GM19455 (cell line): ENCODE data around the gene PCNA.
"Not testable (repeated sequence)": the region's sequence is repeated elsewhere in the genome, so short reads cannot be mapped to it uniquely, and the experiment has no call there.

ENCODE experiments used
- ATAC-seq: cut with Tn5 transposase; IDR thresholded peaks from one replicate; pipeline ENCODE4 v1.9.1; 2021; ENCODE audit not compliant: unreplicated experiment

Gene PCNA

DNA sequence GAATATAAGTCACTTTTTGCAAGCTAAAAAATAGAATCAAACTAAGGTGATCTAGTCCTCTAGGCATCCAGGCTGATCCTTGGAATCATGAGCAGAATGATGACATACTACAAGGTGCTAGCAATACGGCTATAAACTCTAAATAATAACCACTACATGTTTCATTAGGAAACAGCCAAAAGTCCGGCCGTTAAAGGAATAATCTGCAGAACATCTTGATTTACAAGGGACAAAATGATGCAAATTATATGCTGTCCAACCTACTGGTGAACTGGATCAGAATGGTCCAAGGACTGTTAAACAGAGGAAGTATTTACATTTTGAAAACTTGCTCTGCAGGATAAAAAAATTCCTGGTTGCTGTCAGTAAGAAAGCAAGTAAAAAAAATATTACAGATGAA, 19.8 kb downstream of the PCNA start:
- ATAC-seq: not testable (repeated sequence)

DNA sequence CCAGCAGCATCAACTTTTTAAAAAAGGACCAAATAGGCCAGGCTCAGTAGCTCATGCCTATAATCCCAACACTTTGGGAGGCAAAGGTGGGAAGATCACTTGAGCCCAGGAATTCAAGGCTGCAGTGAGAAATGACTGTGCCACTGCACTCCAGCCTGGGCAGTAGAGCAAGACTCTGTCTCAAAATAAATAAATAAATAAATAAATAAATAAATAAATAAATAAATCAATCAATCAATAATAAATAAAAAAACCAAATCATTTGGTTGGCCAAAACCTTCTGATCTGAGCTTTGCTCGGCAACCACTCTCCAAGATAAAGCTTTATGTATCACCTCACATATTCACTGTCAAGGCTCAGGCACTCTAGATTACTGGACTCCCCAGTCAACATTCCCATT, 20.7 kb downstream of the PCNA start:
- not testable (repeated sequence) for ATAC-seq

DNA sequence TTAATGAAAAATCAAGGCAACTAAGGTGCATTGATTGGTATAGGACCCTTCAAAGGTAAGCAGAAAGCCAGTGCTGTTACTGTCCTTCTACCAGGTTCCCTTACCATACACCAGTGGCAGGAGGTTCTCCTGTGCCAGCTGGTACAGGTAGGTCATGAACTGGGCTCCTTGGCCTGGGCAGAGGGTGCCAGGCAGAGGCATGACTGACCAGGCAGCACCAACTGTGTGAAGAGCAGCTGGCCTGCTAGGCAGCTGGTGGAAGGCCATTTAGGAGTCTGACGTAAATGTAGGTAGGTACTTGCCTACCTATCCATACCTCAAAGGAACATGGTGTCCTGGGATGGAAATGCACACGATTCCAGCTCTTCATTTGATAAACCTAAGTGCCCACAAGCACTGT, 23.3 kb downstream of the PCNA start:
- ATAC-seq: no peak

DNA sequence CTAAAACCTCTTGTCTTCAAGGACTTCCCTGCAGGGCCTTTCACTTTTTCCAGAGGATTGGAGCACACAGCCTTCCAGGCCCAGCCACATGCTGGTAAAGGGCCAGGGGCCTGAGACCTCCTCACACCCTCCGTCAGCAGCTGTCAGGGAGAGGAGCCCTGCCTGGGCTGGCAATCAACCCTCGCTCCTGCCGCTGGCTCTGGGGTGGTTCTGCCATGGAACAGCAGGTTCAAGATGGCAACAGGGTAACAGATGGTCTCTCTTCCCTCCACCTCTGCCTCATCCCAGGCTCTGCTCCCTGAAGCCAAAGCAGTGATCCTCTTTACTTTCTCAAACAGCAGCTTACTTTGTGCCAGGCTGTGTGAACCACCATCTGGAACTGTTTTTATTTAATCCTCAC, 23.8 kb downstream of the PCNA start:
- no peak for ATAC-seq

DNA sequence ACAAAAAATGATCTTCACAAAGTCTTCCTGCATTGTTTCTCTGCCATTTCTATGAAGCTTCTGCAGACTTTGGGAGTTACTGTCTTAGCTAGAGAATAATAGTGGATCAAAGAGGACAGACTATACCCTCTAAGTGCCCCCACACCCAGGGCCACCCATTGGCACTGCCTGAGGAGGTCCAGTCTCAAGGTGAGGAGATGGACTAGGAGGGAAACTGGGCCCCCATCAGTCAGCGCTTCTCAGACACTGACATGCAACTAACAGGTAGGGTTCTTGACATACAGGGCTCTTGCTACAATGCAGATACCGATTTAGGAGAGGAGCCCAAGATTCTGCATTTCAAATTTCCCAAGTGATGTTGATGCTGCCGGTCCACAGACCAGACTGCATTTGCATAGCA, 24.3 kb downstream of the PCNA start:
- no peak for ATAC-seq

DNA sequence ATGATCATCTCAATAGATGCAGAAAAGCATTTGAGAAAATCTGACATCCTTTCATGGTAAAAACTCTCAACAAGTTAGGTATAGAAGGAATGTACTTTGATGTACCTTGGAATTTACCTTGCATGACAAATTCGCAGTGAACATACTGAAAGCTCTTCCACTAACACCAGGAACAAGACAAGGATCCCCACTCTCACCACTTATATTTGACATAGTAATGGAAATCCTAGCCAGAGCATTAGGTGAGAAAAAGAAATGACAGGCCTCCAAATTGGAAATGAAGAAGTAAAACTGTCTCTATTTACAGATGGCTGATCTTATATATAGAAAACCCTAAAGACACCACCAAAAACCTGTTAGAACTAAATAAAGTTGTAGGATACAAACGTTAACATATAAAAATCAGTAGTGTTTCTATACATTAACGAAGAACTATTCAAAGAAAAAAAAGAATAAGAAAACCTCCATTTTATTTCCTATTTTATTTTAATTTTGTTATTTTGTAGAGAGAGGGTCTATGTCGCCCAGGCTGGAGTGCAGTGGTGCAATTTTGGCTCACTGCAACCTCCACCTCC, 26.9 kb downstream of the PCNA start:
- no peak for ATAC-seq

DNA sequence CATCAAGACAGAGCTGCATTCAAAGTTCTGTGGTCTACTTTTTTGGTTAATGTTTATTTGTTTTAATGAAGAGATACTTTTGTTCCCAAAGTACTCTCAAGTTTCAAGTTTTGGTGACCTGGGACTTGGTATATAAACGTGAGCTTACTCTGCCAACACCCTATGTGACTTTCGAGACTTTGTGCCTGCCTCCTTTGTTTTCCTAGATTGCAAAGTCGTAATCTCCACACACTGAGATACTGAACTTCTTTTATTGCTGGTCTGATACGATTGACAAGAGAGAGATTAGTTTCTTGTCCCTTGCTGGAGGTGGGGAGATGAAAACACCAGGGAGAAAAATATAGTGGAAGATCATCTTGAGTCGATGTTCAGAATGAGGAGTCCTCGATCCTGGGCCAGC, 27.9 kb downstream of the PCNA start:
- ATAC-seq: no peak

DNA sequence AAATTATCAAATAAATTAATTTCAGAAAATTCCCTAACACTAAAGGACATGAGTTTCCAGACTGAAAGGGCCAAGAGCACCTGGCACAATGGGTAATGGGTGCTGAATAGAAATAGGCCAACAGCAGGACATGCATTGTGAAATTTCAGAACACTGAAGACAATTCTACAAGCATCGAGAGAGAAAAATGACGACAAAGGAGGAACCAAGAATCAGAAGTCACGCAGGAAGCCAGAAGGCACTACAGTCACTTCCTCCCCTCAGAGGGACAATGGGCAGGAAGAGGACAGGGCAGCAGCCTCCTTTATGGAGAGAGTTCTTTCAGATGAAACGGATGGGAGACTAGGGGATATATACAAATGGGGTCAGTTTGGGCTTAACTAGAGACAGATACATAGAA, 29.6 kb downstream of the PCNA start:
- no peak for ATAC-seq

DNA sequence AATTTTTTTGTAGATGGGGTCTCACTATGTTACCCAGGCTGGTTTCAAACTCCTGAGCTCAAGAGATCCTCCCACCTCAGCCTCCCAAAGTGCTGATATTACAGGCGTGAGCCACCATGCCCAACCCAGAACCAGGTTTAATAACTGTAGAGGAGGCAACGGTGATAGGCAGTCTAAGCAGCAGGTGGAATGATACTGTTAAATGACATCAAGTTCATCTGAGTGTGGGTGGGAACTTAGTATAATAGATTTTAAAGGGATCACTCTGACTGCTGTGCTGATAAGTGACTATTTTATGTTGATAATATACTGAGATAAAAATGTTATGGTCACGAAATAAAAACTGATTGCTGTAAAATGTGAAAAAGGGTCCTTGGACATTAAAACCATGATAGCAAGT, 31.1 kb downstream of the PCNA start:
- ATAC-seq: no peak

DNA sequence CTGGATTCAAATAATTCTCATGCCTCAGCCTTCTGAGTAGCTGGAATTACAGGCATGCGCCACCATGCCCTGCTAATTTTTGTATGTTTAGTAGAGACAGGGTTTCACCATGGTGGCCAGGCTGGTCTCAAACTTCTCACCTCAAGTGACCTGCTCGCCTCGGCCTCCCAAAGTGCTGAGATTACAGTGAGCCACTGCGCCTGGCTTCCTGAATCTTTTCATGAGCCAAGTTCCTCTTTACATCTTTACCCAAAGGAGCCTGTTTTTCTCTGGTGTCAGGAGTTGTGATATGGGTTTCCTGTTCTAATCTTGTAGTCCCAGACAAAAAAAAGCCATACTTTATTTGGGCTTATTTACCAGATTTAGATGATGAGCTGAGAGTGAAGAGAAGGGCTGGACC, 34.4 kb downstream of the PCNA start:
- ATAC-seq: no peak

DNA sequence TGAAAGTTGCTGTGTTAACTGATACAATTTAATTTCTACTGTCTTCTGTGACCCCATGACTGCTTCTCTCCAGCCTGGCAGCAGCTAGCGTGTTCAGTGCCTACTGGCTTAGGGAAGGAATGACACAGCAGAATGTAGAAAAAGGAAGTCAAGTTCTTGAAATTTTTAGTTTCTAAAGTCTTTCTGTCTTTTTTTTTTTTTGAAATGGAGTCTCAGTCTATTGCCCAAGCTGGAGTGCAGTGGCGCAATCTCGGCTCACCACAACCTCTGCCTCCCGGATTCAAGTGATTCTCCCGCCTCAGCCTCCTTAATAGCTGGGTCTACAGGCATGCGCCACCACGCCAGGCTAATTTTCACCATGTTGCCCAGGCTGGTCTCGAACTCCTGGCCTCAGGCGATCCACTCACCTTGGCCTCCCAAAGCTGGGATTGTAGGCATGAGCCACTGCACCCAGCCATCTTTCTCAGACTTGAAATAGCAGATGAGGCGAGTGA, 39.3 kb downstream of the PCNA start:
- ATAC-seq: no peak

DNA sequence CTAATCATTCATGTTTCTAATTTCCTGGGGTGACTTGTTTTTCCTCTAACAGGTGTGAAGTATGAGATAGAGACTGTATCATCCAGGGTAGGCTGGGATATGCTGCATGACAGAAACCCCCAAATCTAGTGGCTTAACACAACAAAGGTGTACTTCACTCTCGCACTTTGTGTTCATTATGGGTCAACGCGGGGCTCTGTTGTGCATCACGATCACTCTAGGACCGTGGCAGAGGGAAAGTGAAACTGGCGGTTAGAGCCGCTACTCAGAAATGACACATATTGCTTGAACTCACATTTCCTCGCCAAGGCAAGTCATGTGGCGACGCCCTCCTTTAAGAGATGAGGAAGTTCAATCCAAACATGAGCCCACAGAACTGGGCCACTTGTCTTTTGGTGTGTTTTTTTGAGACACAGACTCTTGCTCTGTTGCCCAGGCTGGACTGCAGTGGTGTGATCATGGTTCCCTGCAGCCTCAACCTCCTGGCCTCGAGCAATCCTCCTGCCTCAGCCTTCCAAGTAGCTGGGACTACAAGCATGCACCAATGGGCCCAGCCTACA, 41.3 kb downstream of the PCNA start:
- peak; percentile 98 for ATAC-seq

DNA sequence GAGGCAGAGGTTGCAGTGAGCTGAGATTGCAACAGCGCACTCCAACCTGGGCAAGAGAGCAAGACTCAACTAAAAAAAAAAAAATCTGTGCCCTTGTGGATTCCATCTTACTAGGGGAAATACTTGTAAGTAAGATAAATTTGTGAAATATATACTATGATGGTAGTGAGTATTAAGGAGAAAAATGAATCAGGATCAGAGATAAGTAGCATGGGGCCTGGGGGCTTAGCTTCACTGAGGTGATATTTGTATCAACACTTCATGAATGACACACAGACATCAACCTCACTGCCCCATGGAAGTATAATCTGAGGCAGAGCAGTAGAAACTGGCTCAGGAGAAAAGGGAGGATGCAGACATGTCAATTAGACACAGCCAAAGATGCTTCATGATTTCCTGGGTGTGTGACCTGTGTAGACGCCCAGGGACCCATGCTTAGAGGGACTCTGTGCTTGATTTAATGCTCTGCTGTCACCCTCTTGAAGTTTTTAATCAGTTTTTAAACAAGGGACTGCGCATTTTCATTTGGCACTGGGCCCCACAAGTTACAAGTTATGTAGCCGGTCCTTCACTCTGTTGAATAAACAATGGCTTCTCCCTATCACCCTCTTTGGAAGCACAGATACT, 41.9 kb downstream of the PCNA start:
- no peak for ATAC-seq

DNA sequence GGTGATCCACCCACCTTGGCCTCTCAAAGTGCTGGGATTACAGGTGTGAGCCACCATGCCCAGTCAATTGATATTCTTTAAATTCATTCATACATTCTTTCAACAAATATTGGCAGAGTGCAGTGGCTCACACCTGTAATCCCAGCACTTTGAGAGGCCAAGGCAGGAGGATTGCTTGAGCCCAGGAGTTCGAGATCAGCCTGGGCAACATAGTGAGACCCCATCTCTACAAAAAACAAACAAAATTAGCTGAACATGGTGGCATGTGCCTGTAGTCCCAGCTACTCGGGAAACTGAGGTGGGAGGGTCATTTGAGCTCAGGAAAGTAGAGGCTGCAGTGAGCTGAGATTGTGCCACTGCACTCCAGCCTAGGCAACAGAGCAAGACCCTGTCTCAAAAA, 42.8 kb downstream of the PCNA start:
- ATAC-seq: not testable (repeated sequence)

DNA sequence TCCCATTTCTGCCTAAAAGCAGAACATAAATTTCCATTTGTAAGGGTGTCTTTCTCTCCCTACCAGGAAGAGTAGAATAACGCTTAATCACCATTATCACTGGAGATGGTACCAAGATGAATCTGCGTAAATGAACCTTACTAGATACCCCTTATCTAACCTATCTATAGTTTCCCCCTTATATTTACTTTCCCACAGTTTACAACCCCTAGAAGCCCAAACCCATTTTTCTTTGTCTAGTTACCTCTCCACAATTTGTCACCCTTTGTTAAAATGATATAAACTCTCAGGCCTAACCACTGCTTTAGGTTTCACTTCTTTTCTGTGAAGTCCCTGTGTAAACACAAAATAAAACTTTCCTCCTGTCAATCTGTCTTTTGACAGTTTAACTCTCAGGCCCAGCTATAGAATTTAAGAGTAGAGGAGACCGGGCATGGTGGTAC, 45.5 kb downstream of the PCNA start:
- no peak for ATAC-seq

DNA sequence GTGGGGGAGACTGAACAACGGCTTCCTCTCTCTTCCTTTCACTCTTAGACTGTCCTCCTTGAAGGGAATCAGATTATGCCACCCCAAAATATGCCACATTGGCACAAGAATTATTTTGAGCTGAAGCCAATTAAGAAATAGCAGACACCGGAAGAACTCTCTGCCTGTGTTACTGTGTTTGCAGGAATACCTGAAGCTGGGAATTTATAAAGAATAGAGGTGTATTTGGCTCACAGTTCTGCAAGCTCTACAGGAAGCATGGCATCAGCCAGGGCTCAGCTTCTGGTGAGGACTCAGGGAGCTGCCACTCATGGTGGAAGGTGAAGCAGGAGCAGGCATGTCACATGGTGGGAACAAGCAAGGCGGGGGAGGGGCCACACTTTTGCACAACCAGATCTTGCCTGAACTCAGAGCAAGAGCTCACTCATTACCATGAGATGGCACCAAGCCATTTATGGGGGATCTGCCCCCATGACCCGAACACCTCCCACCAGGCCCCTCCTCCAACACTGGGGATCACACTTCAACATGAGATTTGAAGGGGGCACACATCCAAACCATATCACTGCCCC, 46.0 kb downstream of the PCNA start:
- no peak for ATAC-seq

DNA sequence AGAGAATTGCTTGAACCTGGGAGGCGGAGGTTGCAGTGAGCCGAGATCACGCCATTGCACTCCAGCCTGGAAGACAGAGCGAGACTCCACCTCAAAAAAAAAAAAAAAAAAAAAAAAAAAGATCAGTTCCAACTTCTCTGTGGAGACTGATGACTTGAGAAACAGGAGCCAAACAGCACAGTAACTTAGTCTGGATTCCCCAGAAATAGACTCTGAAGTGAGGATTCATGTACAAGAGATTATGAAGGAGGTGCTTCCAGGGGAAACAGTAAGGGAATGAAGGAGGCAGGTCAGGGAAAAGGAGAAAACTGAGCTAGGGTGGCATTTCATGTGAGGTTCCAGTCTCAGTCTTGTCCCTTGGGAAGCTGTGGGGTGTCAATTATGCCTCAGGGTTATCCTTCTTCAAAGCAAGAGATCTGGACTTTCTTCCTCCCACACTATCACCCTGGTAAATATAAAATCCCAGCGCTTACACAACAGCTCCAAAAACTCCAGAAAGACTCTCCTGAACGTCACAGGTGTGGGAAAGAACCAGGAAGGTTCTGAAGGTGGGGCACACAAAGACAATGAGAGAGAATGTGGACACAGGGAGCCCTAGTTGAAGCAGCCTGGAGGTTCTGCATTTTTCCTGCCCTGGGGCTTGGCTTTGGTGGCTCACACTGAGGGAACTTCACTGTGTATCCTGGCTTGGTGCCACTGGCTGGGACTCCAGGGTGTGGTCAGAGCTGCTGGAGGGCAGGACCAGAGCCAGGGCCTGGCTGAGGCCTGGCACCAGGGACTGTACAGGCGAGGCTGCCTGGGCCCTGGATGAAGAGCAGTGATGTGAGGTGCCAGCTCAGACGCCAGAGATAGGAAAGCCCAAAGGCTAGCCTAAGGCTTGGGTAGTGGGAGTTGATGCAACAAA, 46.8 kb downstream of the PCNA start:
- no peak for ATAC-seq

DNA sequence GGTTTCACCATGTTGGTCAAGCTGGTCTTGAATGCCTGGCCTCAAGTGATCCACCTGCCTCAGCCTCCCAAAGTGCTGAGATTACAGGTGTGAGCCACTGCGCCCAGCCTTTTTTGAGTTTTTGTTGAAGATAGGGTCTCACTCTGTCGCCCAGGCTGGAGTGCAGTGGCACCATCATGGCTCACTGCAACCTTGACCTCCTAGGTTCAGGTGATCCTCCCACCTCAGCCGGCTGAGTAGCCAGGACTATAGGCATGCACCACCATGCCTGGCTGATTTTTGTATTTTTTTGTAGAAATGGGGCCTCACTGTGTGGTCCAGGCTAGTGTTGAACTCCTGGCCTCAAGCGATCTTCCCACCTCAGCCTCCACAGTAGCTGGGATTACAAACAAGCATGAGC, 47.8 kb downstream of the PCNA start:
- not testable (repeated sequence) for ATAC-seq

DNA sequence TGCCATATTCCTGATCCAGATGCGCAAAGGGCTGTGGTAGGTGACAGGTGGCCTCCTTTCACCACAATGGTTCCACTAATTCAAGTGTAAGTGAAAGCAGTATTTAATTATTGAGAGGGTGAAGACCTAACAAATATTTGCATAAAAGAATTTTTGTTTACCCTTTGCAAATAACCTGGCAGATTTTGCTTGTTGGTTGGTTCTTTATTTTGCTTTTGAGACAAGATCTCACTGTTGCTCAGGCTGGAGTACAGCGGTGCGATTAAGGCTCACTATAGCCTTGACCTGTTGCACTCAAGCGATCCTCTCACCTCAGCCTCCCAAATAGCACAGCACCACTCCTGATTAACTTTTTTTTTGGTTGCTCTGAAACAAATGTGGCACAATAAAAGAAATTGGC, 49.2 kb downstream of the PCNA start:
- ATAC-seq: no peak

DNA sequence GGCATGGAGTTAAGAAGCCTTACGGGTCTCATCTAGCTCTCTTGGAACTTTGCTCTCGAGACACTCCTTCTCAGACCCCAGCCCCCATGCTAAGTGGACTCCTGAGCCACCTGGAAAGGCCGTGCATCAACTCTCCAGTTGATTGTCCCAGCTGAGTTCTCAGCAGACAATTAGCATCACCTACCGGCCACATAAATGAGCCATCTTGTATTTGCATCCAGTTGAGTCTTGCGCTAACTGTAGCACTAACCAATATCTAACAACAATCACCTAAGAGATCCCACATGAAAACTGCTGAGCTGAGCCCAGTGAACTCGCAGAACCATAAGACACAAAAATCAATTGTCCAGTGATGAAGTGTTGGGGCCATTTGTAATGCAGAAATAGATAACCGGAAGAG, 49.7 kb downstream of the PCNA start:
- ATAC-seq: no peak

DNA sequence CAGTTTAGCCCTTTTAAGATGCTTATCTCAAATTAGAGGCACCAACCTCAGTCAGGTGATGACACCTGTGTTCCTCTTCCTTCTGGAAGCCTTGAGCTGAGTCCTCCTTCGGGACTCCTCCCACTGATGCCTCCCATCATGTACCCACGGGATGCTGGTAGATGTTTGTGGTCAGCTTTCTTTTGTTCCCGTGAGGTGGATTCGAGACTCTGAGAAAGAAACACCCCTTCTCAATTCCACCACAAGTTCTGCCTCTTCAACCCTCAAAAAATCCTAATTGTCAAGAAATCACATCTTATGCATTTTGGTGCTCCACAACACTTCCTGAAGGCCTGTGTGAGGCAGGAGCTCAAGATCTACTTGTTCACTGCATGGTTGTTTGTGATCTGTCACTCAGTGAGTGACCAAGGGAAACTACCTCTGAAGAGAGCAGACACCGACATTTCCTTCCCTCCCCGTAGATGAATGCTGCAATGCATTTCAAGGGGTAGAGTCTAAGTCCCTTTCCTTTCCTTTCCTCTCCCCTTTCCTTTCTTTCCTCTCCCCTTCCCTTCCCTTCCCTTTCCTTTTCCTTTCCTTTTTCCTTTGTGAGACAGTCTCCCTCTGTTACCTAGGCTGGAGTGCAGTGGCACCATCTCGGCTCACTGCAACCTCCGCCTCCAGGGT, 50.5 kb downstream of the PCNA start:
- ATAC-seq: no peak
